GM12878 (cell line): ENCODE data around the gene GMCL2. TPM values are rescaled to one million over a fixed set of nuclear protein-coding genes. Genes with fewer than 3 reads are reported as not detected.
A peak's percentile ranks its signal among the peaks of the same experiment; 100 is the strongest.

Source experiments
- ATAC-seq: fragments of 200-7000 bp; cut with Tn5 transposase; 3 replicates; pipeline ENCODE4 v1.9.1; 2020; ENCODE audit warnings: mild to moderate bottlenecking, moderate library complexity
- BruUV-seq: library from RNA; stranded (reverse); fragments of 400-500 nt; replicated peaks from 2 replicates; lab custom pipeline; 2021; lab: Mats Ljungman, UMichigan
- CTCF ChIA-PET: fragments of 300-600 bp; sonication (Branson Sonifier 250); formaldehyde crosslinking; extraction: SDS; loops from one replicate; lab custom pipeline; 2021; ENCODE audit warnings: inconsistent platforms; lab: Yijun Ruan, JAX
- POLR2A ChIA-PET: fragments of 350-600 bp; formaldehyde crosslinking; extraction: SDS; loops from one replicate; lab custom pipeline; 2021; ENCODE audit warnings: inconsistent platforms; lab: Charles Lee
- RAD21 ChIA-PET: fragments of 300-600 bp; sonication (Branson Sonifier 250); formaldehyde crosslinking; loops from one replicate; lab custom pipeline; 2023; ENCODE audit warnings: antibody characterized with exemption; ENCODE audit not compliant: unreplicated experiment; lab: Charles Lee
- SMC1A ChIA-PET: fragments of 300-600 bp; sonication (Branson Sonifier 250); formaldehyde crosslinking; loops from one replicate; lab custom pipeline; 2023; ENCODE audit not compliant: unreplicated experiment, uncharacterized antibody; lab: Charles Lee
- DNase-seq: peaks from one replicate; pipeline ENCODE4 v3.0.0-alpha.2; 2011; ENCODE audit warnings: low read depth, low spot score
- FAIRE-seq: peaks from 3 replicates; lab custom pipeline; 2011; peaks lifted over from hg19 to GRCh38; lab: Jason Lieb, UNC
- H2AFZ ChIP-seq: 2 replicates; pipeline ENCODE4 v1.6.0; 2011; ENCODE audit warnings: low read depth, low read length, control low read depth; ENCODE audit not compliant: control insufficient read depth
- H3K27ac ChIP-seq: 2 replicates; pipeline ENCODE4 v1.5.1; 2011; ENCODE audit warnings: control low read depth; ENCODE audit not compliant: control insufficient read depth, insufficient read depth
- H3K27me3 ChIP-seq, 2 experiments: replicated peaks in 1 of 2; 2 replicates each; pipeline versions ENCODE4 v1.6.0 to v1.6.1; 2011; ENCODE audit warnings: low read length in 1 of 2; ENCODE audit not compliant: control insufficient read depth in 2 of 2, insufficient read depth in 2 of 2
- H3K36me3 ChIP-seq, 2 experiments: 2 replicates each; pipeline ENCODE4 v1.5.1; 2011; ENCODE audit warnings: low read length in 1 of 2; ENCODE audit not compliant: control insufficient read depth in 2 of 2, insufficient read depth in 2 of 2
- H3K4me1 ChIP-seq: 2 replicates; pipeline ENCODE4 v1.6.1; 2011; ENCODE audit warnings: mild to moderate bottlenecking, low read length, moderate library complexity, mixed read lengths; ENCODE audit not compliant: control insufficient read depth, insufficient read depth
- H3K4me2 ChIP-seq: 2 replicates; pipeline ENCODE4 v1.6.0; 2011; ENCODE audit warnings: control low read depth; ENCODE audit not compliant: control insufficient read depth, insufficient read depth
- H3K4me3 ChIP-seq: fragments of 200-600 bp; sonication (generic); 2 replicates; pipeline ENCODE4 v1.5.1; 2016
- H3K79me2 ChIP-seq: 2 replicates; pipeline ENCODE4 v1.6.0; 2011; ENCODE audit warnings: low read length; ENCODE audit not compliant: control insufficient read depth, insufficient read depth
- H3K9ac ChIP-seq: 2 replicates; pipeline ENCODE4 v1.8.0; 2011; ENCODE audit warnings: low read length, control low read depth, mixed read lengths; ENCODE audit not compliant: control insufficient read depth, insufficient read depth
- H3K9me3 ChIP-seq: replicated peaks from 3 replicates; pipeline ENCODE4 v1.5.1; 2011; ENCODE audit warnings: mild to moderate bottlenecking, low read length; ENCODE audit not compliant: control insufficient read depth, insufficient read depth
- H4K20me1 ChIP-seq: 2 replicates; pipeline ENCODE4 v1.6.0; 2011; ENCODE audit not compliant: control insufficient read depth, insufficient read depth
- BCL3 ChIP-seq: IDR thresholded peaks from 2 replicates; pipeline ENCODE4 v1.6.1; 2011; ENCODE audit warnings: borderline replicate concordance, low read depth, mild to moderate bottlenecking, moderate library complexity, low read length; ENCODE audit not compliant: insufficient read depth, poor library complexity, severe bottlenecking
- POLR2A ChIP-seq: IDR thresholded peaks from 2 replicates; pipeline ENCODE4 v1.6.1; 2011; ENCODE audit warnings: low read depth, mild to moderate bottlenecking, low read length
- POU2F2 ChIP-seq: IDR thresholded peaks from 3 replicates; pipeline ENCODE4 v1.6.1; 2011; ENCODE audit warnings: low read depth, mild to moderate bottlenecking, low read length, borderline replicate concordance
- TCF12 ChIP-seq: IDR thresholded peaks from 2 replicates; pipeline ENCODE4 v1.6.1; 2011; ENCODE audit warnings: low read depth, mild to moderate bottlenecking, low read length
- WGBS: methylation state at CpG from one replicate; pipeline ENCODE4 v1.1.6; 2016; ENCODE audit warnings: low lambda C conversion rate; ENCODE audit not compliant: insufficient replicate concordance, insufficient coverage; ENCODE audit errors: missing lambda C conversion rate; 5-methylcytosine and 5-hydroxymethylcytosine counted together
- in situ Hi-C: fragments of 300-500 bp; cut with MboI; formaldehyde crosslinking; loops from 9 replicates; pipeline ENCODE4 v1.14.3; 2018; ENCODE audit warnings: mixed read lengths
- intact Hi-C: fragments of 100-400 bp; cut with micrococcal nuclease; formaldehyde crosslinking; loops from one replicate; pipeline ENCODE4 v1.14.2; 2022; ENCODE audit not compliant: unreplicated experiment
- polyA plus RNA-seq, 11 experiments: library from polyadenylated mRNA; depleted of rRNA in 4 of 11; unstranded in 6 of 11; stranded (reverse) in 5 of 11; fragments of >200 nt; fragmentation: Nextera tagmentation in 4 of 11; fragmentation: Illumina TruSeq in 1 of 11; extraction: Ambion mirVana in 4 of 11; extraction: Trizol in 1 of 11; gene quantifications; 1 replicate in 1 of 11; 2 replicates in 10 of 11; pipeline versions ENCODE4 v1.2.1 to v1.2.3, GENCODE V29; 2011 to 2016; ENCODE audit warnings: inconsistent platforms in 2 of 11, missing spikeins in 2 of 11, low read depth in 1 of 11
- total RNA-seq, 4 experiments: library from RNA; depleted of rRNA in 3 of 4; stranded (reverse); fragments of >200 nt in 3 of 4; fragmentation: Illumina TruSeq in 1 of 4; extraction: Trizol in 1 of 4; gene quantifications; 2 replicates each; pipeline versions ENCODE4 v1.2.1 to v1.2.3, GENCODE V29; 2013 to 2021

The GMCL2 gene
- total and polyA plus RNA-seq, 10 of the 15 experiments (the other 5 are each of a cell fraction or from before 2014, with no cell fraction given) = 0.07 TPM; not detected in 9

DNA sequence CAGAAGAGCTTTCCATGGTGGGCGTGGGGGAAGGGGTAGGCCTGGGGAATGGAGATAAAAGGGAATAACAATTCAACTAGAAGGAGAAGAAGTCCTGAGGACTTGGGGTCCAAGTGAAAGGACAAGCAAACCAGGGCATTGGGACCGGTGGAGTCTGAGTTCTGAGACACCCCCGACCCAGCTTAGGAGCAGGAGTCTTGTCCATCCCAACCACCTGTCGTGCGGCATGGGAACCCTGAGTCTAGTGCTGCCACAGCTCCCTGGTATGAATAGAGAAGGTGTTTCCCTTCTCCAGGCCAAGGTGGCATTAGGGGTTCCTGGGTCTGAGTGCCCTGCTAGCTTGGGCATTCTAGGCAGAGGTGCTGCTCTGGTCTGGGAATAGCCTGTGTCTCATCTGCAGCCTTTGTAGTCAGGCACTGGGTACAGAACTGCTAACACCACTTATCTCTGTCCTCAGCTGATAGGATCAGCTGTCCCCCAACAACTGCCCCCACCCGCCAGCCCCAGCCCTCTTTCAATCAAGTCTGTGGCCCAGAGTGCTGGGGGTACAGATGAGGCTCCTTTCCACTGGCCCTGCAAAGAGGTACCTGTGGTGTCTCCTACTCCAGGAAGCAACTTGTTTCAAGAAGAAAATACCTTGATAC is 27.1 kb upstream of the GMCL2 start:
- TF ChIP-seq BCL3 = peak; percentile 13
- TF ChIP-seq TCF12 = no peak
- TF ChIP-seq POLR2A = peak; percentile 52; the same call in 1 of the 2 replicates
- 0 out of 3 replicates have a peak, but pooled peaks have one; percentile 30 for TF ChIP-seq POU2F2
- Histone ChIP-seq H3K9me3 (no peaks in the 10 kb centered on the region), H3K4me3 (no peak overlapping the region), H2AFZ (no peak overlapping the region), H3K27me3 (no peaks in the 10 kb centered on the region), H4K20me1 (no peaks in the 10 kb centered on the region; the same call in 1 of the 2 replicates), H3K27ac (no peak overlapping the region), H3K9ac (no peak overlapping the region), H3K36me3 (peaks cover 46 to 47% of the 10 kb centered on the region in 2 experiments), H3K79me2 (peaks cover 8% of the 10 kb centered on the region), H3K4me1 (no peaks in the 10 kb centered on the region; the same call in 1 of the 2 replicates), H3K4me2 (no peak overlapping the region)
- 95% methylated on average over 6 of the region's 6 CpGs for WGBS
- intact Hi-C loops = no loop called here
- ChIA-PET CTCF (interaction anchor here (1.1 to 1.2 kb wide), 2 partner anchors 10 kb away, joined by 3 read pairs; partner anchors contain the start of gene HNRNPAB), SMC1A (no interaction called here), RAD21 (no interaction called here), POLR2A (interaction anchor here (3.9 kb wide), 1 partner anchor 10 kb away, joined by 13 read pairs; the partner anchor contains the start of gene HNRNPAB)
- in situ Hi-C loops = no loop called here
- BruUV-seq = no TSS peak
- FAIRE-seq = no peak
- no peak for DNase-seq
- ATAC-seq = no peak
